ENCODE measurements around the gene PIGT.

The PIGT gene

DNA sequence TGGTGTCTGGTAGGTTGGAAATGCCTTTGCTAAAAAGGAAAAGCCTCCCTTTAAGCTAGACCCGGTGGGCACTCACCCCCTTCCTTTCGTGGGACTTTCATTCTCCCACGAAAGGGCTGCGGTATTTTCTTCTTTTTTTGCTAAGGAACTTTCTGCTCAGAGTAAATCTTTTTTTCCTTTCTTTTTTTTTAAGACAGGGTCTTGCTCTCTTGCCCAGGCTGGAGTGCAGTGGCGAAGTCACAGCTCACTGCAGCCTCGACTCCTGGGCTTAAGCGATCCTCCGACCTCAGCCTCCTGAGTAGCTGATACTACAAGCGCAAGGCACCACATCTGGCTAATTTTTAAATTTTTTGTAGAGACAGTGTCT, 41.9 kb upstream of the PIGT start:
- H3K9me3 ChIP-seq (ENCODE audit: insufficient read depth, low read length, severe bottlenecking), result no peaks in the 10 kb centered on the region
- H3K27ac ChIP-seq (ENCODE audit: low read length), result no peak overlapping the region
- H3K4me3 ChIP-seq (ENCODE audit: low read depth in 1 of 2, low read length in 2 of 2), result peak overlapping the region in 1 of 2 experiments; percentile 60; a peak in 2 of 4 replicates
- no peaks in the 10 kb centered on the region for H3K27me3 ChIP-seq (ENCODE audit: insufficient read depth, low read length, poor library complexity)
- H3K36me3 ChIP-seq (ENCODE audit: insufficient read depth, low read length), result no peaks in the 10 kb centered on the region
- peak overlapping the region; percentile 79 for H2AFZ ChIP-seq (ENCODE audit: low read depth, low read length)
- ATAC-seq (ENCODE audit: insufficient read depth, low read depth), result no peak
- peak overlapping the region; percentile 76 for H3K4me2 ChIP-seq (ENCODE audit: insufficient read depth, low read length)
- H4K20me1 ChIP-seq (ENCODE audit: insufficient read depth, low read length), result peaks cover 5% of the 10 kb centered on the region; the same call in 1 of the 2 replicates
- no peak for TF ChIP-seq EZH2 (IDR thresholded peaks at IDR 0.05; ENCODE audit: borderline replicate concordance, low read depth, low read length, severe bottlenecking)
- TF ChIP-seq, protein P1, sequence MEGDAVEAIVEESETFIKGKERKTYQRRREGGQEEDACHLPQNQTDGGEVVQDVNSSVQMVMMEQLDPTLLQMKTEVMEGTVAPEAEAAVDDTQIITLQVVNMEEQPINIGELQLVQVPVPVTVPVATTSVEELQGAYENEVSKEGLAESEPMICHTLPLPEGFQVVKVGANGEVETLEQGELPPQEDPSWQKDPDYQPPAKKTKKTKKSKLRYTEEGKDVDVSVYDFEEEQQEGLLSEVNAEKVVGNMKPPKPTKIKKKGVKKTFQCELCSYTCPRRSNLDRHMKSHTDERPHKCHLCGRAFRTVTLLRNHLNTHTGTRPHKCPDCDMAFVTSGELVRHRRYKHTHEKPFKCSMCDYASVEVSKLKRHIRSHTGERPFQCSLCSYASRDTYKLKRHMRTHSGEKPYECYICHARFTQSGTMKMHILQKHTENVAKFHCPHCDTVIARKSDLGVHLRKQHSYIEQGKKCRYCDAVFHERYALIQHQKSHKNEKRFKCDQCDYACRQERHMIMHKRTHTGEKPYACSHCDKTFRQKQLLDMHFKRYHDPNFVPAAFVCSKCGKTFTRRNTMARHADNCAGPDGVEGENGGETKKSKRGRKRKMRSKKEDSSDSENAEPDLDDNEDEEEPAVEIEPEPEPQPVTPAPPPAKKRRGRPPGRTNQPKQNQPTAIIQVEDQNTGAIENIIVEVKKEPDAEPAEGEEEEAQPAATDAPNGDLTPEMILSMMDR (IDR thresholded peaks at IDR 0.05; ENCODE audit: borderline replicate concordance, extremely low read depth, low read length, poor library complexity, severe bottlenecking), result no peak
- peaks cover 16% of the 10 kb centered on the region for H3K4me1 ChIP-seq (ENCODE audit: insufficient read depth, low read length)
- DNase-seq, result no peak
- H3K79me2 ChIP-seq (ENCODE audit: insufficient read depth, low read length), result no peaks in the 10 kb centered on the region
- H3K9ac ChIP-seq (ENCODE audit: low read depth, low read length), result peak overlapping the region; percentile 50

DNA sequence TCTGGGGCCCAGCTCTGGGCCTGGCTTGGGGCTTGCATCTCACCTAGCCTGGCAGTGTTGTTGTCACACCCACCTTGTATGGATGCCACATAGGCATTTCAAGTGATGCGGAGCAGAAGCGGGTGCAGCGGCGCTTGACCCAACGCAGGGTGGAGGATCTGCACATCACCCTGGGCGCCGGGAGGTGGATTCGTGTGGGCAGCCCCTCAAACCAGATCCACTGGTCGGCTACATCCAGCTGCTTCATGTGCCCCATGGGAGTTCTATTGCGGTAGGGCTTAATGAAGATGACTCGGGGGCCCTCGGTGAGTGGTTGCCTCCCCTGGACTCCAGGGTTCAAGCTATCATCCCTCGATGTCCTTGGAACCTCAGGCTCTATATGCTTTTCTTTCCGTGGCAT, 41.0 kb upstream of the PIGT start:
- DNase-seq, result no peak
- H3K4me1 ChIP-seq (ENCODE audit: insufficient read depth, low read length), result peaks cover 16% of the 10 kb centered on the region
- no peaks in the 10 kb centered on the region for H3K27me3 ChIP-seq (ENCODE audit: insufficient read depth, low read length, poor library complexity)
- no peak overlapping the region for H3K4me2 ChIP-seq (ENCODE audit: insufficient read depth, low read length)
- ATAC-seq (ENCODE audit: insufficient read depth, low read depth), result no peak
- H2AFZ ChIP-seq (ENCODE audit: low read depth, low read length), result no peak overlapping the region
- TF ChIP-seq EZH2 (IDR thresholded peaks at IDR 0.05; ENCODE audit: borderline replicate concordance, low read depth, low read length, severe bottlenecking), result no peak
- TF ChIP-seq, protein P1 (IDR thresholded peaks at IDR 0.05; ENCODE audit: borderline replicate concordance, extremely low read depth, low read length, poor library complexity, severe bottlenecking), result no peak
- no peak overlapping the region for H3K4me3 ChIP-seq (ENCODE audit: low read depth in 1 of 2, low read length in 2 of 2)
- H3K9ac ChIP-seq (ENCODE audit: low read depth, low read length), result no peak overlapping the region
- H3K79me2 ChIP-seq (ENCODE audit: insufficient read depth, low read length), result no peaks in the 10 kb centered on the region
- peaks cover 5% of the 10 kb centered on the region; the same call in 1 of the 2 replicates for H4K20me1 ChIP-seq (ENCODE audit: insufficient read depth, low read length)
- no peaks in the 10 kb centered on the region for H3K36me3 ChIP-seq (ENCODE audit: insufficient read depth, low read length)
- no peak overlapping the region for H3K27ac ChIP-seq (ENCODE audit: low read length)
- H3K9me3 ChIP-seq (ENCODE audit: insufficient read depth, low read length, severe bottlenecking), result no peaks in the 10 kb centered on the region

DNA sequence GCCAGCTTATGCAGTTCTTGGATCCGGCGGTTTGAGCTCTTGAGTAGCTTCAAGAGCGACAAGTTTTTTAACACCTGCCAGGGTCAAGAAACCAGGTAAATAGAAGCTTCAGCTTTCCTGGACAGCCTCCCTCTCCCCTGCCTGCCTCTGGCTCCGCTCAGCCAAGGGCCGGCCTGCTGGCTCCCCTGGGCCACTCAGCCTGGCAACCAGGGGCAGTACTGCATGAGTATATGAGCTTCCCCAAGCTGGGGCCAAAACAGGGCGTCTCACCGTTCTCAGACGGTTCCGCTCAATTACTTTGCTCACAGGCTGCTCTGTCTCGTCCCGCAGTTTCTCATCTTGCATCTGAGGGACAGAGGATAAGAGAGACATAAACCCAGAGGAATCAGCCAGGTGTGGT, 38.7 kb upstream of the PIGT start:
- ATAC-seq (ENCODE audit: insufficient read depth, low read depth), result no peak
- Histone ChIP-seq H3K27me3 (ENCODE audit: insufficient read depth, low read length, poor library complexity) (no peaks in the 10 kb centered on the region), H3K4me3 (ENCODE audit: low read depth in 1 of 2, low read length in 2 of 2) (no peak overlapping the region), H3K79me2 (ENCODE audit: insufficient read depth, low read length) (no peaks in the 10 kb centered on the region), H3K4me2 (ENCODE audit: insufficient read depth, low read length) (no peak overlapping the region), H3K36me3 (ENCODE audit: insufficient read depth, low read length) (no peaks in the 10 kb centered on the region), H3K9me3 (ENCODE audit: insufficient read depth, low read length, severe bottlenecking) (no peaks in the 10 kb centered on the region), H3K4me1 (ENCODE audit: insufficient read depth, low read length) (peaks cover 16% of the 10 kb centered on the region), H4K20me1 (ENCODE audit: insufficient read depth, low read length) (no peaks in the 10 kb centered on the region), H3K9ac (ENCODE audit: low read depth, low read length) (no peak overlapping the region), H3K27ac (ENCODE audit: low read length) (no peak overlapping the region), H2AFZ (ENCODE audit: low read depth, low read length) (no peak overlapping the region)
- no peak for TF ChIP-seq EZH2 (IDR thresholded peaks at IDR 0.05; ENCODE audit: borderline replicate concordance, low read depth, low read length, severe bottlenecking)
- TF ChIP-seq, protein P1 (IDR thresholded peaks at IDR 0.05; ENCODE audit: borderline replicate concordance, extremely low read depth, low read length, poor library complexity, severe bottlenecking), result no peak
- DNase-seq, result no peak

DNA sequence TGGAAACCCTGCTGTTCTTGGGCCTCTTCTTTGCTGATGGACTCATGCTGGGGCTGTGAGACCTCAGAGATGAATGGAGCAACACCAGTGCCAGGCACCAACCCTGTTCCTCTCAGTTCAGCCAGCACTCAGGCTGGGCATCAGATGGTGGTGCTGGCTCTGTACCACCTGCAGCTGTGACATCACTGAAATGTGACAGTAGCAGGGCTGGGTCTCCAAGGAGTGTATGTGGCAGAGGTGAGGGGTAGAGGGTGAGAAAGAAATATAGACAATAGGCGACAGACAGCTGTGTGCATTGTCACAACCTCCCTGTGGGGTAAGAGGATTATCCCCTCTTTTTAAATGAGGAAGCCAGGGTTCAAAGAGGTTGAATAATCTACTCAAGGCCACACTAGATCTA, 37.8 kb upstream of the PIGT start, which contains the start of gene TP53TG5:
Gene TP53TG5, minus strand, starts transcription at position 135 of the 400 bp plus-strand sequence. Its CDS starts 89 bp downstream, at position 46.
- H4K20me1 ChIP-seq (ENCODE audit: insufficient read depth, low read length), result no peaks in the 10 kb centered on the region
- H3K36me3 ChIP-seq (ENCODE audit: insufficient read depth, low read length), result no peaks in the 10 kb centered on the region
- no peak within 1 kb of the TSS for H2AFZ ChIP-seq (ENCODE audit: low read depth, low read length)
- no peak within 1 kb of the TSS for H3K9ac ChIP-seq (ENCODE audit: low read depth, low read length)
- ATAC-seq (ENCODE audit: insufficient read depth, low read depth) (no peak), DNase-seq (no peak)
- TF ChIP-seq, protein P1 (IDR thresholded peaks at IDR 0.05; ENCODE audit: borderline replicate concordance, extremely low read depth, low read length, poor library complexity, severe bottlenecking), result no peak
- TF ChIP-seq EZH2 (IDR thresholded peaks at IDR 0.05; ENCODE audit: borderline replicate concordance, low read depth, low read length, severe bottlenecking), result no peak
- H3K79me2 ChIP-seq (ENCODE audit: insufficient read depth, low read length), result no peaks in the 10 kb centered on the region
- no peak within 1 kb of the TSS for H3K4me2 ChIP-seq (ENCODE audit: insufficient read depth, low read length)
- H3K4me1 ChIP-seq (ENCODE audit: insufficient read depth, low read length), result peaks cover 12% of the 10 kb centered on the region
- no peaks in the 10 kb centered on the region for H3K27me3 ChIP-seq (ENCODE audit: insufficient read depth, low read length, poor library complexity)
- no peak within 1 kb of the TSS for H3K27ac ChIP-seq (ENCODE audit: low read length)
- no peaks in the 10 kb centered on the region for H3K9me3 ChIP-seq (ENCODE audit: insufficient read depth, low read length, severe bottlenecking)
- H3K4me3 ChIP-seq (ENCODE audit: low read depth in 1 of 2, low read length in 2 of 2), result no peak within 1 kb of the TSS

All from DND-41 (cell line).